Panc1 (cell line): ENCODE data around the gene CFAP157.

ENCODE experiments used
- SIN3A ChIP-seq: IDR thresholded peaks from 2 replicates; pipeline ENCODE4 v1.6.1; 2012; ENCODE audit warnings: low read depth, mild to moderate bottlenecking, low read length, moderate library complexity, borderline replicate concordance; ENCODE audit not compliant: insufficient read depth
- TF ChIP-seq, protein P1 (sequence below): fragments of 450-650 bp; IDR thresholded peaks from 2 replicates; pipeline ENCODE4 v1.5.1; 2017; ENCODE audit warnings: mild to moderate bottlenecking

DNA sequence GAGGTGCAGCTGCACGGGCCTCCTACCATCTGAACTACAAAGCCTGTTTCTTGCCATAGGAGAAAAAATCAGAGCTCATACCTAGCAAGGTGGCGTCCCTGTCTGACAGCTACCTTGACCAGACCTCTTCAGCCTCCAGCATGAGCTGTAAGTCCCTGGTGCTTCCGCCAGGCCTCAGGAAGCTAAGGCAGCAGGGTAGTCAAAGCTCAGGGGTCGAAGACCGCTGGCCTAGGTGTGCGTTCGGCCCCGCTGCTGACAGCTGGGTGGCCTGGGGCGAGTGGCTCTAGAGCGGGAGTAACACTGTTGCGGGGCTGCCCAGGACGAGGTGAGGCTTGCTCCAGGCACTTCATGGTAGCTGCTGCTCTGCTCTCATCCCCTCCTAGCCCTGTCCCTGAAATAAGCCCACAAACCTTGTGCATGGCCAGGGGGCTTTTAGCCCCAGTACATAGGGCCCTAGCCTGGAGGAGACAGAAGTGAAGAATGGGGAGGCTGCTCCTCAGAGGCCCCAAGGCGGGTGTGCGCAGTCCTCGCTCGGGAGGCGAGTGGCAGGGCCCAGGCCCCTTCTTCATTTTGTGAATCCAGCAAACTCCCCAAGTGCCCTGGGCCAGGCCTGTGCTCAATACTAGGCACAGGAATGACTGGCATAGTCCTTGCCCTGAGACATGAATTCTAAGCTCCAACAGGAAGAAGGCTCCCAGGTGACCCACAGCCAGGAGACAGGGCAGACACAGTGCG lies 22.9 kb downstream of the CFAP157 start:
- no peak for TF ChIP-seq SIN3A
- TF ChIP-seq, protein P1, sequence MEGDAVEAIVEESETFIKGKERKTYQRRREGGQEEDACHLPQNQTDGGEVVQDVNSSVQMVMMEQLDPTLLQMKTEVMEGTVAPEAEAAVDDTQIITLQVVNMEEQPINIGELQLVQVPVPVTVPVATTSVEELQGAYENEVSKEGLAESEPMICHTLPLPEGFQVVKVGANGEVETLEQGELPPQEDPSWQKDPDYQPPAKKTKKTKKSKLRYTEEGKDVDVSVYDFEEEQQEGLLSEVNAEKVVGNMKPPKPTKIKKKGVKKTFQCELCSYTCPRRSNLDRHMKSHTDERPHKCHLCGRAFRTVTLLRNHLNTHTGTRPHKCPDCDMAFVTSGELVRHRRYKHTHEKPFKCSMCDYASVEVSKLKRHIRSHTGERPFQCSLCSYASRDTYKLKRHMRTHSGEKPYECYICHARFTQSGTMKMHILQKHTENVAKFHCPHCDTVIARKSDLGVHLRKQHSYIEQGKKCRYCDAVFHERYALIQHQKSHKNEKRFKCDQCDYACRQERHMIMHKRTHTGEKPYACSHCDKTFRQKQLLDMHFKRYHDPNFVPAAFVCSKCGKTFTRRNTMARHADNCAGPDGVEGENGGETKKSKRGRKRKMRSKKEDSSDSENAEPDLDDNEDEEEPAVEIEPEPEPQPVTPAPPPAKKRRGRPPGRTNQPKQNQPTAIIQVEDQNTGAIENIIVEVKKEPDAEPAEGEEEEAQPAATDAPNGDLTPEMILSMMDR, result no peak
